ENCODE results near the gene FBXO47. TPM values are rescaled to one million over a fixed set of nuclear protein-coding genes. Genes with fewer than 3 reads are reported as not detected.
"Not testable (repeated sequence)": the region's sequence is repeated elsewhere in the genome, so short reads cannot be mapped to it uniquely, and the experiment has no call there.

Gene FBXO47
- total RNA-seq, 2 donors from 2014 or later, result not detected

DNA sequence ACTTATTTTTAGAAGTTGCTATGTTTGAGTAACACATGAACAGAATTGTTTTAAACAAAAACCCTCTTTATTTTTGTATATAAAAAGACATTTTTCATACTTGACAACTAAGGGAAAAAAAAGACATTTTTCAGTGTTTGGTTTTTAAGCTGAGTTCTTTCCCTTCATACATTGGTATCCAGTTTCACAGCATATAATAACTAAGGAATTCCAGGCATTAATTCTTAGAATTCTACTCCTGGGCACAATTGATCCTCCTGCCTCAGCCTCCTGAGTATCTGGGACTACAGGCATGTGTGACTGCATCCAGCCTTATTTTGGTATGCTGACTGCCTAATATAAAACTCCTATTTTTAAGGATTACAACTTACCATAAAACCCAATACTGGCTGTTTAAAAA lies 8.4 kb downstream of the FBXO47 start:
- H3K4me1 ChIP-seq, result no peaks in the 10 kb centered on the region
- no peaks in the 10 kb centered on the region for H3K36me3 ChIP-seq (replicated peaks in 1 of 2; ENCODE audit: insufficient read depth in 1 of 2, low read depth in 2 of 2)
- DNase-seq (no peak), ATAC-seq (no peak)
- H3K27ac ChIP-seq, result no peak overlapping the region
- intact Hi-C loops (cut with DNase I), result no loop called here
- no peaks in the 10 kb centered on the region for H3K9me3 ChIP-seq
- H3K4me3 ChIP-seq, result no peak overlapping the region
- TF ChIP-seq POLR2A (IDR thresholded peaks at IDR 0.05) (no peak), CTCF (IDR thresholded peaks at IDR 0.05) (no peak)
- no peaks in the 10 kb centered on the region for H3K27me3 ChIP-seq

DNA sequence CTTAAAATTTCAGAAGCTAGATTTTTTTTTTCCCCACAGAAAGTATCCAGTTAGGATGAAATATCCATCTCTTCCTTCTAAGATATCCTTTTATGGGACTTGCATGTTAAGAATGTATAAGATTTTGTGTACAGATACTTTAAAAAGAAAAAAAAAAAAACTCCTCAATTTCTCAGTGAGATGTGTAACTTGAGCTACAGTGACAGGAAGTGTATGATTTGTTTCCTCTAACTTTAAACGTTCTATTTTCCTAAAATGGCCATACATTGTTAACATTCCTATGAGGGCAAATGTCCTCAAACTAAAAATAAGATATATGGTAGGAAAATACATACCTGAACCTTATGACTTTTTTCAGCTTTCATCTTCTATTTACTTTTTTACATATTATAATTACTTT lies 8.9 kb downstream of the FBXO47 start:
- no peak for TF ChIP-seq CTCF (IDR thresholded peaks at IDR 0.05)
- no peak for TF ChIP-seq POLR2A (IDR thresholded peaks at IDR 0.05)
- intact Hi-C loops (cut with DNase I), result no loop called here

GRCh38 chr17:38953800-38954199 lies 13.4 kb downstream of the FBXO47 start:
- DNase-seq; intact Hi-C loops (cut with DNase I); H3K4me1 ChIP-seq; H3K4me3 ChIP-seq; ATAC-seq; H3K36me3 ChIP-seq (replicated peaks in 1 of 2; ENCODE audit: insufficient read depth in 1 of 2, low read depth in 2 of 2); H3K27me3 ChIP-seq; H3K9me3 ChIP-seq; H3K27ac ChIP-seq: not testable (repeated sequence)
- WGBS, 2 donors, result 86 to 92% methylated on average over 7 of the region's 7 CpGs

More for the DNA sequence above, 8.9 kb downstream of the FBXO47 start:
- no peaks in the 10 kb centered on the region for H3K27me3 ChIP-seq
- no peak overlapping the region for H3K4me3 ChIP-seq
- H3K4me1 ChIP-seq, result no peaks in the 10 kb centered on the region
- no peaks in the 10 kb centered on the region for H3K36me3 ChIP-seq (replicated peaks in 1 of 2; ENCODE audit: insufficient read depth in 1 of 2, low read depth in 2 of 2)
- 8 to 9% methylated on average over 1 of the region's 1 CpG for WGBS, 2 donors
- H3K27ac ChIP-seq, result no peak overlapping the region
- DNase-seq (no peak), ATAC-seq (no peak)
- H3K9me3 ChIP-seq, result no peaks in the 10 kb centered on the region

DNA sequence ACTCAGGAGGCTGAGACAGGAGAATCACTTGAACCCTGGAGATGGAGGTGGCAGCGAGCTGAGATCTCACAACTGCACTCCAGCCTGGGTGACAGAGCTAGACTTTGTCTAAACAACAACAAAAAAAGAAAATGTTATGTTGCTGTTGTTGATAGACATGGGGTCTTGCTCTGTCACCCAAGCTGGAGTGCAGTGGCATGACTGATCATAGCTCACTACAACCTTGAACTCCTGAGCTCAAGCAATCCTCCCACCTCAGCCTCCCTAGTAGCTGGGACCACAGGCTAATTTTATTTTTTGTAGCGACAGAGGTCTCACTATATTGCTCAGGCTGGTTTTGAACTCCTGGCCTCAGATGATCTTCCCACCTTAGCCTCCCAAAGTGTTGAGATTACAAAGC lies 20.0 kb downstream of the FBXO47 start:
- DNase-seq, result no peak
- H3K27me3 ChIP-seq, result no peaks in the 10 kb centered on the region
- no peaks in the 10 kb centered on the region for H3K36me3 ChIP-seq (replicated peaks in 1 of 2; ENCODE audit: insufficient read depth in 1 of 2, low read depth in 2 of 2)
- no peak for TF ChIP-seq CTCF (IDR thresholded peaks at IDR 0.05)
- no peaks in the 10 kb centered on the region for H3K4me1 ChIP-seq
- no peak for ATAC-seq
- intact Hi-C loops (cut with DNase I), result no loop called here
- 86 to 87% methylated on average over 2 of the region's 2 CpGs for WGBS, 2 donors
- H3K4me3 ChIP-seq, result no peak overlapping the region
- no peaks in the 10 kb centered on the region for H3K9me3 ChIP-seq
- H3K27ac ChIP-seq, result no peak overlapping the region

DNA sequence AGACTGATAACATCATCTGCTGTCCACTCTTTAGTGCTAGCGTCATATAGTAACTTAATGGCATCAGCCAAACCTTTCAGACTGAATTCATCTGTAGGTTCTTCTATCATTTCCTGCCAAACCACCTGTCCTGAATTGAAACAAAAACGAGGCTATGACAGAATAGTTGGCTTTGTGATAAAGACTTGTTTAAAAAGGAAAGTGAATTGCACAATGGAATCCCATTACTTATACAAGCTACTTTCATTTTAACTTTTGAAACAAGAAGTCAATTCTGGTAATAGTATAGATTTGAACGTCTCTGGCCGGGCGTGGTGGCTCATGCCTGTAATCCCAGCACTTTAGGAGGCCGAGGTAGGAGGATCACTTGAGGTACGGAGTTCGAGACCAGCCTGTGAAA lies 23.6 kb downstream of the FBXO47 start:
- 45 to 49% methylated on average over 8 of the region's 8 CpGs for WGBS, 2 donors

More for the DNA sequence above, 23.6 kb downstream of the FBXO47 start:
- ATAC-seq (no peak), DNase-seq (no peak)
- H3K27ac ChIP-seq, result no peak overlapping the region
- intact Hi-C loops (cut with DNase I), result no loop called here
- H3K4me3 ChIP-seq, result no peak overlapping the region
- no peak for TF ChIP-seq CTCF (IDR thresholded peaks at IDR 0.05)
- TF ChIP-seq POLR2A (IDR thresholded peaks at IDR 0.05), result no peak
- H3K9me3 ChIP-seq, result no peaks in the 10 kb centered on the region
- H3K36me3 ChIP-seq (replicated peaks in 1 of 2; ENCODE audit: insufficient read depth in 1 of 2, low read depth in 2 of 2), result no peaks in the 10 kb centered on the region
- H3K4me1 ChIP-seq, result no peaks in the 10 kb centered on the region
- H3K27me3 ChIP-seq, result no peaks in the 10 kb centered on the region

Data from body of pancreas (tissue), 4 donors.